IPS-20b (cell line): Measurements from ENCODE around the gene CD74.

ENCODE experiments used
- H3K27ac ChIP-seq: one replicate; pipeline ENCODE4 v1.5.1; 2013; ENCODE audit warnings: low read length
- H3K27me3 ChIP-seq: 2 replicates; pipeline ENCODE4 v1.6.1; 2013; ENCODE audit warnings: mild to moderate bottlenecking, low read length, inconsistent platforms; ENCODE audit not compliant: insufficient read depth
- H3K36me3 ChIP-seq: 2 replicates; pipeline ENCODE4 v1.6.1; 2013; ENCODE audit warnings: low read depth, mild to moderate bottlenecking, inconsistent platforms, low read length, moderate library complexity; ENCODE audit not compliant: insufficient read depth
- H3K4me1 ChIP-seq: 2 replicates; pipeline ENCODE4 v1.6.1; 2013; ENCODE audit warnings: mild to moderate bottlenecking, control low read depth, inconsistent platforms, low read length, moderate library complexity; ENCODE audit not compliant: insufficient read depth
- H3K4me3 ChIP-seq: 2 replicates; pipeline ENCODE4 v1.5.1; 2013; ENCODE audit warnings: mild to moderate bottlenecking, low read length, inconsistent platforms
- H3K9ac ChIP-seq: 2 replicates; pipeline ENCODE4 v1.6.1; 2013; ENCODE audit warnings: low read depth, mild to moderate bottlenecking, inconsistent platforms, low read length, moderate library complexity
- H3K9me3 ChIP-seq: 2 replicates; pipeline ENCODE4 v1.6.1; 2013; ENCODE audit warnings: mild to moderate bottlenecking, low read depth, low read length, inconsistent platforms; ENCODE audit not compliant: insufficient read depth

CD74 gene

DNA sequence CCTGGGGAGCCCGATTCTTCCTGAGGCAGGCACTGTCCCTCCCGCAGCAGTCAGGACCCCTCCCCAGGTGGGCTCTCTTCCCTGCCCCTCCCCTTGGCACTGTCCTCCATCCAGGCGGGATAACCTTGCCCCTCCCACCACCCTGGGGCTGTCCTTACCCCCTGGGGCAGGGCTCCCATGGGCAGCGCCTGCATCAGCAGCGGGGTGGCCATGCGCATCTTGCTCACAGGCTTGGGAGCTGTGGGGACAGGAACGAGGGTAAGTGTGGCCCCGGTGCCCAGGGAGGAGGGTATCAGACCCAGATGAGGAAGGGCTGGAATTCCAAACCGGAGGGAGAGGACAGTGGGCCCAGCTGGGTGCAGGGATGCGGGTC, 6.0 kb downstream of the CD74 start:
- Histone ChIP-seq H3K4me1 (peaks cover 7% of the 10 kb centered on the region; the same call in 1 of the 2 replicates), H3K9me3 (no peaks in the 10 kb centered on the region), H3K27ac (no peak overlapping the region), H3K36me3 (peaks cover 12% of the 10 kb centered on the region), H3K9ac (no peak overlapping the region), H3K4me3 (no peak overlapping the region), H3K27me3 (no peaks in the 10 kb centered on the region)

- Histone ChIP-seq H3K27ac (no peak overlapping the region), H3K9ac (no peak overlapping the region)
Observed at GRCh38 chr5:150406103-150406722, 6.5 kb downstream of the CD74 start.

DNA sequence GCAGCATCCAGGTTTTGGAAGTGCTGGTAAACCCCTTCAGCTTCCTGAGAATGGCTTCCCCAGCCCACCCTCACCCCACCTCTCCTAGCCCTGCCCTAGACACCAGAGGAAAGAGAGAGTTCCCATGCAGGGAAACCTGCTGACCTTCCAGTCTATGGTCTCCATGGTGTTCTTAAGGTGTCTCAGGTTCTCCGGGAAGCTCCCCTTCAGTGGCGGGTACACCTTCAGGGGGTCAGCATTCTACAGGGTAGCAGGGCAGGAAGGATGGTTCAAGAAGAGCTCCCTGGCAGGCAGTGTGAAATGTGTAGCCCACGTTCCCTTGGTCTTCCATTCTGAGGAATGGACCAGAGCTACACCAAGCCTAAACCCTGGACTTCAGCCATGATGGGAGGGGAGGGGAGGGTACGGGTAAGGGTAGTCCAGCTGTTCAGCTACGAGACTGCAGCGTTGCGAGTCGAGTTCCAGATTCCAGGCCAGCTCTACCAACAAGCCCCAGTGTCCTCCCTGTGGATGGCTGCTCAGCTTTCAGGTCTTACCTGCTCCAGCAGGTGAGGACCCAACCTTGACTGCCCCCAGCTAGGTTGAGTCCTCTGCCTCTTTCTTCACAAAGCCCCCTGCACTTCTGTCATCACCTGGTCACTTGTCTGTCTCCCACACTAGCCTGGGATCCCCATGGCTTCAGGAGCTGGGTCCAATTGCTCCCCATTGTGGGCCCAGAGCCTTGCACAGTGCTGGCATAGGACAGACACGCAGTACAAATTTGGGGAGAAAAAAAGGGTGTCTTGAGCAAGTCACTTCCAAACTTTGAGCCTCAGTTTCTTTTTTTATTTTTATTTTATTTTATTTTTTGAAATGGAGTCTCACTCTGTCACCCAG, 7.5 kb downstream of the CD74 start:
- no peak overlapping the region for H3K27ac ChIP-seq
- no peak overlapping the region for H3K9ac ChIP-seq
- H3K4me1 ChIP-seq = peaks cover 4% of the 10 kb centered on the region; the same call in 1 of the 2 replicates
- H3K9me3 ChIP-seq = no peaks in the 10 kb centered on the region
- no peaks in the 10 kb centered on the region for H3K27me3 ChIP-seq
- H3K36me3 ChIP-seq = peaks cover 27% of the 10 kb centered on the region
- no peak overlapping the region for H3K4me3 ChIP-seq

More at GRCh38 chr5:150406103-150406722, 6.5 kb downstream of the CD74 start:
- Histone ChIP-seq H3K9me3 (no peaks in the 10 kb centered on the region), H3K27me3 (no peaks in the 10 kb centered on the region), H3K4me3 (no peak overlapping the region), H3K36me3 (peaks cover 17% of the 10 kb centered on the region), H3K4me1 (peaks cover 7% of the 10 kb centered on the region; the same call in 1 of the 2 replicates)

GRCh38 chr5:150404535-150404934, 8.2 kb downstream of the CD74 start:
- Histone ChIP-seq H3K27me3 (no peaks in the 10 kb centered on the region), H3K4me3 (no peak overlapping the region), H3K36me3 (peaks cover 33% of the 10 kb centered on the region), H3K27ac (no peak overlapping the region), H3K9me3 (no peaks in the 10 kb centered on the region), H3K4me1 (0 out of 2 replicates have a peak, but pooled peaks cover 2% of the 10 kb centered on the region), H3K9ac (no peak overlapping the region)

DNA sequence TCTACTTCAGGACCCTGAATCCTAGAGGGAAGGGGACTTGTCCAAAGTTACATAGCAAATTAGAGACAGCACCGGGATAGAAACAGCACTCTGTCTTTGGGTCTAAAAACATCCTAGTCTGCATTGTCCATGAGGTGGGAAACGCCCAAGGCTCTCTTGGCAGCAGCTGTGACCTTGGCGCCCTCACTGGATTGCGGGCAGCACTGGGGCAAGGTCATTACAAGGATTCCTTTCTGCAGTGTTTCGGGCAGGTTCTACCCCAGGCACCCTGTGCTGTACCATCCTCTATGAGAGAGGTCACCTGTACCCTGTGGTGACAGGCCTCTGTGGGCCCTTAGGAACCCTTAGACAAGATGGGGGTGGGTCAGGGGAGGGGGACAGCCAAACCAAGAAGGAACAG, 8.6 kb downstream of the CD74 start:
- Histone ChIP-seq H3K4me1 (0 out of 2 replicates have a peak, but pooled peaks cover 2% of the 10 kb centered on the region), H3K27me3 (no peaks in the 10 kb centered on the region), H3K9me3 (no peaks in the 10 kb centered on the region), H3K4me3 (no peak overlapping the region), H3K9ac (no peak overlapping the region), H3K27ac (no peak overlapping the region), H3K36me3 (peaks cover 38% of the 10 kb centered on the region)

- no peaks in the 10 kb centered on the region for H3K9me3 ChIP-seq
- H3K4me1 ChIP-seq = no peaks in the 10 kb centered on the region
- H3K27ac ChIP-seq = no peak overlapping the region
- H3K4me3 ChIP-seq = no peak overlapping the region
- H3K27me3 ChIP-seq = no peaks in the 10 kb centered on the region
- H3K36me3 ChIP-seq = peaks cover 50% of the 10 kb centered on the region
- no peak overlapping the region for H3K9ac ChIP-seq
Observed at GRCh38 chr5:150402901-150403342, 9.8 kb downstream of the CD74 start.

GRCh38 chr5:150402229-150402773, 10.4 kb downstream of the CD74 start:
- H3K4me3 ChIP-seq = no peak overlapping the region
- H3K27ac ChIP-seq = no peak overlapping the region
- H3K27me3 ChIP-seq = no peaks in the 10 kb centered on the region
- H3K9me3 ChIP-seq = no peaks in the 10 kb centered on the region
- H3K4me1 ChIP-seq = no peaks in the 10 kb centered on the region
- H3K36me3 ChIP-seq = peaks cover 56% of the 10 kb centered on the region
- H3K9ac ChIP-seq = no peak overlapping the region

DNA sequence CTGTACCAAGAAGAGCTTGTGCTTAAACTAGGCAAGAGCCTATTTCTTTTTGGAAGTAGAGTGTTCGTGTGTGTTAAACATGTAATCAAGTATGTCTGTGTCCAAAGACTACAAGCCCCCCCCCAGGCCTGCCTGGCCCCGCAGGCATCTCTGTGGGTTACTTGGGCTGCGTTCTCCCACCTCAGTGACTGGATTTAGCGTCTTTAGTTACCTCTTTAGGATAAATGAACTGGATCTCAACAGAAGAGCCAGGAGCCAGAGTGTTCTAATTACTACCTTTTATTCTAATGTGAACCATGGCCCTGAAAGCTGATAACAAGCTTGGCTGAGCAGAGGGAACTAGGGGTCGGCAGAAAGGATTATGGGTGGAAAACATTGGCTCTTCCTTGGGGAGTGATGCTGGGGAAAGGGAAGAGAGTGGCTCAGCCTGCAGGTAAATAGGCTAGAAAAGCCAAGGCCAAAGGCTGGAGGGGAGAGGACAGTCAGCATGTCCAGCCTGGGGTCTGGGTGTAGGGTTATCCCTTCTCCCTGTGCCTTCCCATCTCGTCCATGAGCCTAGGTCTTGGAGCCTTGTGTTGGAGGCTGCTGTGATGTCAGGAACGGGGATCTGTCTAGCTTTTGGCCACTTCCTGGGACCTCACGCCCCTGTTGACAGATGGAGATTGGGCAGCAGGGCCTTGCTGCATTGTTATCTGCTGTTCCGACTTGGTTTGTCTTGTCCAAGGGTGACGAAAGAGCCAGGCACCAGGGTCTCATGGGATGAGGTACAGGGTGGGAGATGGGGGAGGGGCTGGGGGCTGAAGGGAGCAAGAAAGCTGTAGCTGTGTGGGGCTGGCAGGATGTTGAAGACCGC, 11.1 kb downstream of the CD74 start:
- H3K36me3 ChIP-seq = peaks cover 61% of the 10 kb centered on the region
- no peaks in the 10 kb centered on the region for H3K27me3 ChIP-seq
- no peak overlapping the region for H3K4me3 ChIP-seq
- no peaks in the 10 kb centered on the region for H3K4me1 ChIP-seq
- H3K9me3 ChIP-seq = no peaks in the 10 kb centered on the region
- no peak overlapping the region for H3K27ac ChIP-seq
- no peak overlapping the region for H3K9ac ChIP-seq

GRCh38 chr5:150401076-150401375, 11.7 kb downstream of the CD74 start:
- H3K27me3 ChIP-seq = no peaks in the 10 kb centered on the region
- no peaks in the 10 kb centered on the region for H3K9me3 ChIP-seq
- H3K9ac ChIP-seq = no peak overlapping the region
- peaks cover 67% of the 10 kb centered on the region for H3K36me3 ChIP-seq
- no peak overlapping the region for H3K4me3 ChIP-seq
- H3K27ac ChIP-seq = no peak overlapping the region
- no peaks in the 10 kb centered on the region for H3K4me1 ChIP-seq

GRCh38 chr5:150400316-150401075, 12.2 kb downstream of the CD74 start:
- no peaks in the 10 kb centered on the region for H3K4me1 ChIP-seq
- H3K9ac ChIP-seq = no peak overlapping the region
- no peaks in the 10 kb centered on the region for H3K9me3 ChIP-seq
- H3K36me3 ChIP-seq = peaks cover 72% of the 10 kb centered on the region
- H3K27me3 ChIP-seq = no peaks in the 10 kb centered on the region
- H3K27ac ChIP-seq = no peak overlapping the region
- H3K4me3 ChIP-seq = no peak overlapping the region
